Mesenteric fat pad (tissue), 1 donor: ENCODE data around the gene CHAF1A. TPM values are rescaled to one million over a fixed set of nuclear protein-coding genes. Genes with fewer than 3 reads are reported as not detected.

Source experiments
- DNase-seq: peaks from one replicate; pipeline ENCODE4 v3.0.0-alpha.2; 2020; ENCODE audit warnings: low spot score
- total RNA-seq: library from RNA; stranded (reverse); fragmentation: NEBNext Ultra II Directional; extraction: Animal tissue kit (Norgen Biotek cat#: 25700); gene quantifications from one replicate; pipeline ENCODE4 v1.2.1, GENCODE V29; 2021
- donor health status: DM: yes; HTN: yes; CAD: no.

CHAF1A gene
- total RNA-seq, 1 donor from 2014 or later, result 6.0 TPM

GRCh38 chr19:4403005-4403761, 743 bp downstream of the CHAF1A start:
- DNase-seq, result no peak

- DNase-seq, result no peak
Measured at GRCh38 chr19:4405977-4406376, 3.5 kb downstream of the CHAF1A start.

GRCh38 chr19:4406626-4407025, 4.2 kb downstream of the CHAF1A start:
- no peak for DNase-seq

- no peak for DNase-seq
Measured at GRCh38 chr19:4409123-4409933, 6.9 kb downstream of the CHAF1A start.

GRCh38 chr19:4413588-4413987, 11.1 kb downstream of the CHAF1A start:
- no peak for DNase-seq

GRCh38 chr19:4414144-4414799, 11.8 kb downstream of the CHAF1A start:
- no peak for DNase-seq

- DNase-seq, result no peak
Measured at GRCh38 chr19:4414800-4415321, 12.4 kb downstream of the CHAF1A start.

GRCh38 chr19:4415352-4415751, 12.9 kb downstream of the CHAF1A start:
- no peak for DNase-seq

GRCh38 chr19:4416268-4416667, 13.8 kb downstream of the CHAF1A start:
- no peak for DNase-seq

- DNase-seq, result no peak
Measured at GRCh38 chr19:4423416-4424126, 21.1 kb downstream of the CHAF1A start.

GRCh38 chr19:4425537-4425936, 23.1 kb downstream of the CHAF1A start:
- no peak for DNase-seq

GRCh38 chr19:4428326-4428975, 26.0 kb downstream of the CHAF1A start:
- no peak for DNase-seq

GRCh38 chr19:4429256-4429655, 26.8 kb downstream of the CHAF1A start:
- no peak for DNase-seq

GRCh38 chr19:4429771-4430171, 27.3 kb downstream of the CHAF1A start:
- no peak for DNase-seq

- no peak for DNase-seq
Measured at GRCh38 chr19:4430760-4431159, 28.3 kb downstream of the CHAF1A start.

- no peak for DNase-seq
Measured at GRCh38 chr19:4431296-4431695, 28.9 kb downstream of the CHAF1A start.

GRCh38 chr19:4431808-4432674, 29.6 kb downstream of the CHAF1A start:
- no peak for DNase-seq

- no peak for DNase-seq
Measured at GRCh38 chr19:4432918-4433506, 30.6 kb downstream of the CHAF1A start.

GRCh38 chr19:4434391-4434790, 32.0 kb downstream of the CHAF1A start:
- no peak for DNase-seq
